Right lobe of liver (tissue), 4 donors: Measurements from ENCODE around the gene FAF2.

Experiments
- CTCF ChIP-seq, 4 donors: fragments of 200-600 bp in 3 of 4; fragments of 450-650 bp in 1 of 4; IDR thresholded peaks; one replicate each; pipeline versions ENCODE4 v1.5.1 to v1.8.0; 2016 to 2022; ENCODE audit warnings: antibody characterized with exemption in 4 of 4, mild to moderate bottlenecking in 2 of 4
- POLR2A ChIP-seq: fragments of 450-650 bp; IDR thresholded peaks from one replicate; pipeline ENCODE4 v1.6.1; 2017; ENCODE audit warnings: antibody characterized with exemption, mild to moderate bottlenecking
- donor health status: DM: no; HTN: no; CAD: no.
- donor health status: DM: no; HTN: no; CAD: no.
- donor health status: DM: no; HTN: yes; CAD: no.

- TF ChIP-seq CTCF (IDR thresholded peaks at IDR 0.05) (no peak), POLR2A (no peak)
Observed at GRCh38 chr5:176418251-176418650, 29.9 kb upstream of the FAF2 start.
